ENCODE measurements around the gene LAMC3. TPM values are rescaled to one million over a fixed set of nuclear protein-coding genes. Genes with fewer than 3 reads are reported as not detected.

LAMC3 gene
- total RNA-seq, 1 experiment from 2014 or later = 4.6 TPM

- CTCF ChIA-PET = no interaction called here
- no peaks in the 10 kb centered on the region for H3K79me2 ChIP-seq (ENCODE audit: low read length)
These were observed 22.6 kb downstream of the LAMC3 start for GRCh38 chr9:131031642-131032005.

GRCh38 chr9:131032384-131032783, 23.4 kb downstream of the LAMC3 start:
- Histone ChIP-seq H3K27me3 (ENCODE audit: low read length) (no peaks in the 10 kb centered on the region), H3K27ac (ENCODE audit: low read length) (no peak overlapping the region), H3K9me3 (ENCODE audit: low read length) (no peaks in the 10 kb centered on the region), H3F3A (ENCODE audit: low read length, unreplicated experiment) (no peaks in the 10 kb centered on the region), H3K4me2 (ENCODE audit: low read length) (no peak overlapping the region), H4K20me1 (ENCODE audit: low read length) (no peaks in the 10 kb centered on the region), H3K36me3 (ENCODE audit: low read depth, low read length) (no peaks in the 10 kb centered on the region), H3K9me2 (replicated peaks; ENCODE audit: low read length) (no peaks in the 10 kb centered on the region), H3K4me1 (ENCODE audit: insufficient read depth, low read length) (no peaks in the 10 kb centered on the region), H3K79me2 (ENCODE audit: low read length) (no peaks in the 10 kb centered on the region), H3K4me3 (ENCODE audit: low read length) (no peak overlapping the region), H2AFZ (ENCODE audit: low read length) (no peak overlapping the region), H3K9ac (ENCODE audit: low read length) (no peak overlapping the region)
- intact Hi-C loops (cut with micrococcal nuclease) = no loop called here
- ChIA-PET POLR2A (ENCODE audit: unreplicated experiment) (no interaction called here), CTCF (no interaction called here)
- ATAC-seq (no peak), DNase-seq (no peak)
- TF ChIP-seq EZH2phosphoT487 (IDR thresholded peaks at IDR 0.05; ENCODE audit: borderline replicate concordance, low read length) (no peak), CTCF (conservative IDR thresholded peaks at IDR 0.05; ENCODE audit: low read depth, low read length) (no peak), EZH2 (IDR thresholded peaks at IDR 0.05; ENCODE audit: low read length, unreplicated experiment) (no peak)
- BruUV-seq (replicated peaks) = no TSS peak

More at GRCh38 chr9:131031642-131032005, 22.6 kb downstream of the LAMC3 start:
- Histone ChIP-seq H3K9me3 (ENCODE audit: low read length) (no peaks in the 10 kb centered on the region), H4K20me1 (ENCODE audit: low read length) (no peaks in the 10 kb centered on the region), H3K9ac (ENCODE audit: low read length) (no peak overlapping the region), H3K27me3 (ENCODE audit: low read length) (no peaks in the 10 kb centered on the region), H3F3A (ENCODE audit: low read length, unreplicated experiment) (no peaks in the 10 kb centered on the region), H3K27ac (ENCODE audit: low read length) (no peak overlapping the region), H3K4me3 (ENCODE audit: low read length) (no peak overlapping the region), H2AFZ (ENCODE audit: low read length) (no peak overlapping the region), H3K4me2 (ENCODE audit: low read length) (no peak overlapping the region), H3K4me1 (ENCODE audit: insufficient read depth, low read length) (no peaks in the 10 kb centered on the region), H3K36me3 (ENCODE audit: low read depth, low read length) (no peaks in the 10 kb centered on the region), H3K9me2 (replicated peaks; ENCODE audit: low read length) (no peaks in the 10 kb centered on the region)
- POLR2A ChIA-PET (ENCODE audit: unreplicated experiment) = no interaction called here
- intact Hi-C loops (cut with micrococcal nuclease) = no loop called here
- no peak for ATAC-seq
- DNase-seq = no peak
- BruUV-seq (replicated peaks) = no TSS peak
- TF ChIP-seq EZH2phosphoT487 (IDR thresholded peaks at IDR 0.05; ENCODE audit: borderline replicate concordance, low read length) (no peak), EZH2 (IDR thresholded peaks at IDR 0.05; ENCODE audit: low read length, unreplicated experiment) (no peak), CTCF (conservative IDR thresholded peaks at IDR 0.05; ENCODE audit: low read depth, low read length) (no peak)

DNA sequence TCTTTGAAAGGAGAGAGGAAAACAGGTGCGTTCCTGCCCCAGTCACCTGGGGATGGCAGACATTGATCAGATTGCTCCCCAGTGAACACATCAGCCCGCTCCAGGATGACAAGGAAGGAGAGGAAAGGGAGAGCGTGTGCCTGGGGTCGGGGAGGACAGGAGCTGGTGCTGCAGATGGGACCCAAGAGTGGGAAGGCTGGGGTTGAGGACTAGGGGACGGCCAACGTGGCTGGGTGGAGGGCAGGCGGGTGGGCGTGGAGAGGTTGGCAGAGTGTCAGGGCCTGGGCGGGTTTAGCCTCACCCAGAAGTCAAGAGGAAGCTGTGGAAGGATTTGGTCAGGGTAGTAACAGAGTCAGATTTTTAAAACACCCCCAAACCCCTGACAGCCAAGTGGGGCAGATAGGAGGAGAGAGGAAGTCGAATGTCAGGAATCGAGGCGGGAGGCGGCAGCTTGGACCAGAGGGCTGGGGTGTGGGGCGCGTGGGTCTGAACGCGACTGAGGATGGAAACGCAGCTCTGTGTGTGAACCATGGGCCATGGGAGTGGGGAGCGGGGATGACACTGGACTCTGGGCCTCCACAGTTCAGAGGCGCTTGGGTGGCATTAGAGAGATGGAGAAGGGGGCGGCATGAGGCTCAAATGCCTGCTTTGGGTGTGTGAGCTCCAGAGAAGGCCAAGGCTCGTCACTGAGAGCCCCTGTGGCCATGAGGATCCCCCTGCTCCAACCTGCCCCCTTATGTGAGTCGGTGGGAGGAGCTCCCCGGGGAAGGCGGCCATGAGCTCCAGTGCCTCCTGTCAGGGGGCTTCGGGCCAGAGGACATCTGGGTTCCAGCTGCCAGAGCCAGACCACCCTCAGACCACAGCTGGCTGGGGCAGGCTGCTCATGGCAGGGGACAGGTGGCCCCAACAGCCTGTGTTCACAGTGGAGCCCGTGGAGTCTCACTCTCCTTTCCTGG, 24.6 kb downstream of the LAMC3 start:
- Histone ChIP-seq H3F3A (ENCODE audit: low read length, unreplicated experiment) (no peaks in the 10 kb centered on the region), H3K4me2 (ENCODE audit: low read length) (no peak overlapping the region), H3K4me3 (ENCODE audit: low read length) (no peak overlapping the region), H3K27ac (ENCODE audit: low read length) (no peak overlapping the region), H3K9me2 (replicated peaks; ENCODE audit: low read length) (no peaks in the 10 kb centered on the region), H3K27me3 (ENCODE audit: low read length) (no peaks in the 10 kb centered on the region), H4K20me1 (ENCODE audit: low read length) (no peaks in the 10 kb centered on the region), H3K9me3 (ENCODE audit: low read length) (no peaks in the 10 kb centered on the region), H3K9ac (ENCODE audit: low read length) (no peak overlapping the region), H3K79me2 (ENCODE audit: low read length) (no peaks in the 10 kb centered on the region), H3K4me1 (ENCODE audit: insufficient read depth, low read length) (no peaks in the 10 kb centered on the region), H3K36me3 (ENCODE audit: low read depth, low read length) (no peaks in the 10 kb centered on the region), H2AFZ (ENCODE audit: low read length) (no peak overlapping the region)
- intact Hi-C loops (cut with micrococcal nuclease) = no loop called here
- DNase-seq = no peak
- no TSS peak for BruUV-seq (replicated peaks)
- ChIA-PET CTCF (no interaction called here), POLR2A (ENCODE audit: unreplicated experiment) (no interaction called here)
- ATAC-seq = no peak
- no peak for TF ChIP-seq CTCF (conservative IDR thresholded peaks at IDR 0.05; ENCODE audit: low read depth, low read length)
- TF ChIP-seq EZH2phosphoT487 (IDR thresholded peaks at IDR 0.05; ENCODE audit: borderline replicate concordance, low read length) = no peak
- no peak for TF ChIP-seq EZH2 (IDR thresholded peaks at IDR 0.05; ENCODE audit: low read length, unreplicated experiment)
